Measurements from ENCODE around the gene CDH4. TPM values are rescaled to one million over a fixed set of nuclear protein-coding genes. Genes with fewer than 3 reads are reported as not detected.

The CDH4 gene
- total and polyA plus RNA-seq, 2 donors from 2014 or later = 1.1 TPM; not detected in 1

- TF ChIP-seq, protein P1, sequence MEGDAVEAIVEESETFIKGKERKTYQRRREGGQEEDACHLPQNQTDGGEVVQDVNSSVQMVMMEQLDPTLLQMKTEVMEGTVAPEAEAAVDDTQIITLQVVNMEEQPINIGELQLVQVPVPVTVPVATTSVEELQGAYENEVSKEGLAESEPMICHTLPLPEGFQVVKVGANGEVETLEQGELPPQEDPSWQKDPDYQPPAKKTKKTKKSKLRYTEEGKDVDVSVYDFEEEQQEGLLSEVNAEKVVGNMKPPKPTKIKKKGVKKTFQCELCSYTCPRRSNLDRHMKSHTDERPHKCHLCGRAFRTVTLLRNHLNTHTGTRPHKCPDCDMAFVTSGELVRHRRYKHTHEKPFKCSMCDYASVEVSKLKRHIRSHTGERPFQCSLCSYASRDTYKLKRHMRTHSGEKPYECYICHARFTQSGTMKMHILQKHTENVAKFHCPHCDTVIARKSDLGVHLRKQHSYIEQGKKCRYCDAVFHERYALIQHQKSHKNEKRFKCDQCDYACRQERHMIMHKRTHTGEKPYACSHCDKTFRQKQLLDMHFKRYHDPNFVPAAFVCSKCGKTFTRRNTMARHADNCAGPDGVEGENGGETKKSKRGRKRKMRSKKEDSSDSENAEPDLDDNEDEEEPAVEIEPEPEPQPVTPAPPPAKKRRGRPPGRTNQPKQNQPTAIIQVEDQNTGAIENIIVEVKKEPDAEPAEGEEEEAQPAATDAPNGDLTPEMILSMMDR (IDR thresholded peaks at IDR 0.05; ENCODE audit: borderline replicate concordance, extremely low read depth, insufficient read depth) = no peak
- FAIRE-seq = no peak
- Histone ChIP-seq H3K9me3 (ENCODE audit: control insufficient read depth in 2 of 3, insufficient read depth in 1 of 3, low read length in 3 of 3) (no peaks in the 10 kb centered on the region), H3K27me3 (ENCODE audit: control insufficient read depth, insufficient read depth, low read length) (no peaks in the 10 kb centered on the region), H3K9ac (ENCODE audit: low read length in 3 of 3) (no peak overlapping the region), H3K4me3 (ENCODE audit: low read length in 3 of 3) (no peak overlapping the region), H3K36me3 (ENCODE audit: control insufficient read depth in 2 of 3, insufficient read depth in 3 of 3, low read length in 3 of 3) (no peaks in the 10 kb centered on the region), H3K4me1 (ENCODE audit: control insufficient read depth in 2 of 3, insufficient read depth in 2 of 3, low read depth in 1 of 3, low read length in 3 of 3) (no peaks in the 10 kb centered on the region), H3K27ac (ENCODE audit: low read depth in 2 of 2, low read length in 2 of 2) (no peak overlapping the region)
- DNase-seq = peak in 1 of 5 donors; percentile 47
- intact Hi-C loops (cut with DNase I) = no loop called here
These were observed 270.5 kb downstream of the CDH4 start for GRCh38 chr20:61522498-61523090.

GRCh38 chr20:61523145-61523544 is 271.1 kb downstream of the CDH4 start:
- H3K36me3 ChIP-seq (ENCODE audit: control insufficient read depth in 2 of 3, insufficient read depth in 3 of 3, low read length in 3 of 3) = no peaks in the 10 kb centered on the region
- FAIRE-seq = no peak
- no peaks in the 10 kb centered on the region for H3K4me1 ChIP-seq (ENCODE audit: control insufficient read depth in 2 of 3, insufficient read depth in 2 of 3, low read depth in 1 of 3, low read length in 3 of 3)
- TF ChIP-seq, protein P1 (IDR thresholded peaks at IDR 0.05; ENCODE audit: borderline replicate concordance, extremely low read depth, insufficient read depth) = no peak
- no peak overlapping the region for H3K4me3 ChIP-seq (ENCODE audit: low read length in 3 of 3)
- no peaks in the 10 kb centered on the region for H3K27me3 ChIP-seq (ENCODE audit: control insufficient read depth, insufficient read depth, low read length)
- no peak overlapping the region for H3K9ac ChIP-seq (ENCODE audit: low read length in 3 of 3)
- H3K27ac ChIP-seq (ENCODE audit: low read depth in 2 of 2, low read length in 2 of 2) = no peak overlapping the region
- no peaks in the 10 kb centered on the region for H3K9me3 ChIP-seq (ENCODE audit: control insufficient read depth in 2 of 3, insufficient read depth in 1 of 3, low read length in 3 of 3)
- peak in 1 of 5 donors; percentile 37 for DNase-seq
- intact Hi-C loops (cut with DNase I) = no loop called here

- intact Hi-C loops (cut with DNase I) = no loop called here
- no peak for FAIRE-seq
These were observed 273.0 kb downstream of the CDH4 start for GRCh38 chr20:61524951-61525666.

More at GRCh38 chr20:61524951-61525666, 273.0 kb downstream of the CDH4 start:
- no peaks in the 10 kb centered on the region for H3K27me3 ChIP-seq (ENCODE audit: control insufficient read depth, insufficient read depth, low read length)
- TF ChIP-seq, protein P1 (IDR thresholded peaks at IDR 0.05; ENCODE audit: borderline replicate concordance, extremely low read depth, insufficient read depth) = no peak
- no peaks in the 10 kb centered on the region for H3K36me3 ChIP-seq (ENCODE audit: control insufficient read depth in 2 of 3, insufficient read depth in 3 of 3, low read length in 3 of 3)
- no peaks in the 10 kb centered on the region for H3K4me1 ChIP-seq (ENCODE audit: control insufficient read depth in 2 of 3, insufficient read depth in 2 of 3, low read depth in 1 of 3, low read length in 3 of 3)
- no peak overlapping the region for H3K4me3 ChIP-seq (ENCODE audit: low read length in 3 of 3)
- no peak overlapping the region for H3K9ac ChIP-seq (ENCODE audit: low read length in 3 of 3)
- DNase-seq = peak in 1 of 5 donors; percentile 43
- no peak overlapping the region for H3K27ac ChIP-seq (ENCODE audit: low read depth in 2 of 2, low read length in 2 of 2)
- no peaks in the 10 kb centered on the region for H3K9me3 ChIP-seq (ENCODE audit: control insufficient read depth in 2 of 3, insufficient read depth in 1 of 3, low read length in 3 of 3)

All from kidney (tissue), 14 donors.